HL-60 (cell line): ENCODE measurements around the gene SCAF8.
"Not testable (repeated sequence)": the region's sequence is repeated elsewhere in the genome, so short reads cannot be mapped to it uniquely, and the experiment has no call there.

Source experiments
- CTCF ChIP-seq: IDR thresholded peaks from one replicate; pipeline ENCODE4 v1.5.1; 2011; ENCODE audit warnings: low read length, control low read depth, inconsistent platforms; ENCODE audit not compliant: insufficient read depth
- GABPA ChIP-seq: IDR thresholded peaks from 2 replicates; pipeline ENCODE4 v1.6.1; 2012; ENCODE audit warnings: low read depth
- POLR2AphosphoS5 ChIP-seq: IDR thresholded peaks from 2 replicates; pipeline ENCODE4 v1.6.1; 2012; ENCODE audit warnings: low read depth
- SPI1 ChIP-seq: IDR thresholded peaks from 2 replicates; pipeline ENCODE4 v1.6.1; 2012; ENCODE audit warnings: low read depth, mild to moderate bottlenecking, borderline replicate concordance
- TF ChIP-seq, protein P1 (sequence below): IDR thresholded peaks from 2 replicates; pipeline ENCODE4 v1.6.1; 2012; ENCODE audit warnings: low read depth; ENCODE audit not compliant: insufficient replicate concordance

DNA sequence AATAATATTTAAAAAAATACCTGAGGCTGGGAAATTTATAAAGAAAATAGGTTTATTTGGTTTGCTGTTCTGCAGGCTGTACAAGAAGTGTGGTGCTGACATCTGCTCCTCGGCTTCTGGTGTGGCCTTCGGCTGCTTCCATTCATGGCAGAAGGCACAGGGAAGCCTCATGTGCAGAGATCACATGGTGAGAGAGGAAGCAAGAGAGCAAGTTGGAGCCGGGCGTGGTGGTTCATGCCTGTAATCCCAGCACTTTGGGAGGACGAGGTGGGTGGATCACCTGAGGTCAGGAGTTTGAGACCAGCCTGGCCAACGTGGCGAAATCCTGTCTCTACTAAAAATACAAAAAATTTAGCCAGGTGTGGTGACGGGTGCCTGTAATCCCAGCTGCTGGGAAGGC is 16.9 kb upstream of the SCAF8 start:
- TF ChIP-seq POLR2AphosphoS5, CTCF, GABPA, SPI1: not testable (repeated sequence)
- TF ChIP-seq, protein P1, sequence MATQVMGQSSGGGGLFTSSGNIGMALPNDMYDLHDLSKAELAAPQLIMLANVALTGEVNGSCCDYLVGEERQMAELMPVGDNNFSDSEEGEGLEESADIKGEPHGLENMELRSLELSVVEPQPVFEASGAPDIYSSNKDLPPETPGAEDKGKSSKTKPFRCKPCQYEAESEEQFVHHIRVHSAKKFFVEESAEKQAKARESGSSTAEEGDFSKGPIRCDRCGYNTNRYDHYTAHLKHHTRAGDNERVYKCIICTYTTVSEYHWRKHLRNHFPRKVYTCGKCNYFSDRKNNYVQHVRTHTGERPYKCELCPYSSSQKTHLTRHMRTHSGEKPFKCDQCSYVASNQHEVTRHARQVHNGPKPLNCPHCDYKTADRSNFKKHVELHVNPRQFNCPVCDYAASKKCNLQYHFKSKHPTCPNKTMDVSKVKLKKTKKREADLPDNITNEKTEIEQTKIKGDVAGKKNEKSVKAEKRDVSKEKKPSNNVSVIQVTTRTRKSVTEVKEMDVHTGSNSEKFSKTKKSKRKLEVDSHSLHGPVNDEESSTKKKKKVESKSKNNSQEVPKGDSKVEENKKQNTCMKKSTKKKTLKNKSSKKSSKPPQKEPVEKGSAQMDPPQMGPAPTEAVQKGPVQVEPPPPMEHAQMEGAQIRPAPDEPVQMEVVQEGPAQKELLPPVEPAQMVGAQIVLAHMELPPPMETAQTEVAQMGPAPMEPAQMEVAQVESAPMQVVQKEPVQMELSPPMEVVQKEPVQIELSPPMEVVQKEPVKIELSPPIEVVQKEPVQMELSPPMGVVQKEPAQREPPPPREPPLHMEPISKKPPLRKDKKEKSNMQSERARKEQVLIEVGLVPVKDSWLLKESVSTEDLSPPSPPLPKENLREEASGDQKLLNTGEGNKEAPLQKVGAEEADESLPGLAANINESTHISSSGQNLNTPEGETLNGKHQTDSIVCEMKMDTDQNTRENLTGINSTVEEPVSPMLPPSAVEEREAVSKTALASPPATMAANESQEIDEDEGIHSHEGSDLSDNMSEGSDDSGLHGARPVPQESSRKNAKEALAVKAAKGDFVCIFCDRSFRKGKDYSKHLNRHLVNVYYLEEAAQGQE = not testable (repeated sequence)
